Left lung (tissue), 10 donors: ENCODE results near the gene GGT6. TPM values are rescaled to one million over a fixed set of nuclear protein-coding genes. Genes with fewer than 3 reads are reported as not detected.
A peak's percentile ranks its signal among the peaks of the same experiment; 100 is the strongest.

Experiments
- ATAC-seq: fragments of 200-7000 bp; cut with Tn5 transposase; one replicate; pipeline ENCODE4 v1.9.1; 2020; ENCODE audit warnings: moderate library complexity
- DNase-seq, 4 donors: peaks; one replicate each; pipeline ENCODE4 v3.0.0-alpha.2; 2013 to 2020
- H3K27ac ChIP-seq, 2 donors: fragments of 200-600 bp; sonication (generic) in 1 of 2; one replicate each; pipeline versions ENCODE4 v1.5.0 to v1.8.0; 2020 to 2021
- H3K27me3 ChIP-seq, 2 donors: fragments of 200-600 bp; sonication (generic) in 1 of 2; one replicate each; pipeline versions ENCODE4 v1.5.0 to v1.8.0; 2020 to 2021
- H3K36me3 ChIP-seq, 2 donors: fragments of 200-600 bp; sonication (generic) in 1 of 2; one replicate each; pipeline versions ENCODE4 v1.5.0 to v1.8.0; 2020 to 2021
- H3K4me1 ChIP-seq, 2 donors: fragments of 200-600 bp; one replicate each; pipeline ENCODE4 v1.8.0; 2021
- H3K4me3 ChIP-seq, 2 donors: fragments of 200-600 bp; sonication (generic) in 1 of 2; one replicate each; pipeline versions ENCODE4 v1.5.0 to v1.8.0; 2020 to 2021; ENCODE audit warnings: mild to moderate bottlenecking in 1 of 2
- H3K9me3 ChIP-seq, 2 donors: fragments of 200-600 bp; sonication (generic) in 1 of 2; one replicate each; pipeline versions ENCODE4 v1.5.0 to v1.8.0; 2020 to 2021
- intact Hi-C, 2 donors: fragments of 100-400 bp; cut with DNase I; formaldehyde crosslinking; loops; one replicate each; pipeline versions ENCODE4 v1.11.2 to v1.14.2; 2022
- polyA plus RNA-seq, 6 donors: library from polyadenylated mRNA; unstranded; fragments of 120-200 nt; gene quantifications; one replicate each; pipeline ENCODE4 v1.2.1, GENCODE V29; 2013; ENCODE audit not compliant: insufficient read length in 6 of 6
- total RNA-seq, 2 donors: library from RNA; stranded (reverse); fragmentation: NEBNext Ultra II Directional; extraction: Animal tissue kit (Norgen Biotek cat#: 25700); gene quantifications; one replicate each; pipeline ENCODE4 v1.2.1, GENCODE V29; 2021
- TF ChIP-seq, protein P1 (sequence below), 2 donors: fragments of 200-600 bp; sonication (generic) in 1 of 2; IDR thresholded peaks; one replicate each; pipeline versions ENCODE4 v1.5.0 to v1.8.0; 2021; ENCODE audit warnings: antibody characterized with exemption in 2 of 2
- donor health status: DM: no; HTN: yes; CAD: no.
- donor health status: DM: no; HTN: no; CAD: no.

GGT6 gene
- total and polyA plus RNA-seq, 8 donors = 1.8 to 17.4 (median 6.4) TPM

DNA sequence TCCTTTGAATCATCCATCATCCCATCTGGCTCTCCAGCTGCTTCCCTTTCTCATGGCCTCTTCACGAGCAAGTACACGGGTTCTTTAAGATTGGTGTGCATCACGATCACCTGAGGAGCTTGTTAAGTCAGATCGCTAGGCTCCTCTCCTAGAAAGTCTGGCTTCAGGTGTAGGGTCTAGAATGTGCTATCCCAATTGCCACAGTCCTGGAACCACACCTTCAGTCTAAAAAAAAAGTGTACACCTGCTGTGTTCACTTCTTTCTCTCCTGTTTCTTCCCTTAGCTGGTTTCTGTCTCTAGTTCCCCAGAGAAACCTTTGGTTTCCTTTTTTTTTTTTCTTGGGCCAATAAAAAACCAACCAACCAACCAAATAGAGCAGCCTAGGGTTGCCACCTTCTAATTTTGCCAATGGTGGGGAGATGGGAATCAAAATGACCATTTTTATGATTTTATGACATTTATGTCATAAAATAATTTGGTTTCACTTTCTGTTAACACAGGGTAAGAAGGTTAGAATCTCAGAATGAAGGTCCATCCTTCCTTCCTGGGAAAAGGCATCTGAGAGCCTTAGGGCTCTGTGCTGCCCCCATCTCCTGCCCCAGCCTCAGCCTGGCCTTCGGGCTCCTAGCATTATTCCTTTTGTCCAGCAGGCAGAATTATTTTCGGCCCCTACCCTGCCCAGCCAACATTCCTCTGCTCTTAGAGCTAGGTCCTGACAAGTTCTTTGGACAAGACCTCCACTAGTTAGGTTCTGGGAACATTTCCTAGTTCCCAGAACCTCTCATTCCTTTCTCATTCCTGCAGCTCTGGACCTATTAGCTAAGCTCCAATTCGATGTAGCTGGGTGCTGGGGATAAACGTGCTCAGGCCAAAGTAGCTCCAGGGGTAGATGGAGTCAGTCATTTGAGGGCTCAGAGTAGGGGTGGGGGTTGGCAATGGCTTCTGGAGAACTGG is 1.9 kb upstream of the GGT6 start:
- DNase-seq (no peak), ATAC-seq (no peak)
- Histone ChIP-seq H3K4me1 (peaks cover 0 to 8% of the 10 kb centered on the region in 2 donors), H3K27ac (no peak overlapping the region), H3K36me3 (no peaks in the 10 kb centered on the region), H3K9me3 (no peaks in the 10 kb centered on the region), H3K27me3 (no peaks in the 10 kb centered on the region), H3K4me3 (no peak overlapping the region)
- TF ChIP-seq, protein P1, sequence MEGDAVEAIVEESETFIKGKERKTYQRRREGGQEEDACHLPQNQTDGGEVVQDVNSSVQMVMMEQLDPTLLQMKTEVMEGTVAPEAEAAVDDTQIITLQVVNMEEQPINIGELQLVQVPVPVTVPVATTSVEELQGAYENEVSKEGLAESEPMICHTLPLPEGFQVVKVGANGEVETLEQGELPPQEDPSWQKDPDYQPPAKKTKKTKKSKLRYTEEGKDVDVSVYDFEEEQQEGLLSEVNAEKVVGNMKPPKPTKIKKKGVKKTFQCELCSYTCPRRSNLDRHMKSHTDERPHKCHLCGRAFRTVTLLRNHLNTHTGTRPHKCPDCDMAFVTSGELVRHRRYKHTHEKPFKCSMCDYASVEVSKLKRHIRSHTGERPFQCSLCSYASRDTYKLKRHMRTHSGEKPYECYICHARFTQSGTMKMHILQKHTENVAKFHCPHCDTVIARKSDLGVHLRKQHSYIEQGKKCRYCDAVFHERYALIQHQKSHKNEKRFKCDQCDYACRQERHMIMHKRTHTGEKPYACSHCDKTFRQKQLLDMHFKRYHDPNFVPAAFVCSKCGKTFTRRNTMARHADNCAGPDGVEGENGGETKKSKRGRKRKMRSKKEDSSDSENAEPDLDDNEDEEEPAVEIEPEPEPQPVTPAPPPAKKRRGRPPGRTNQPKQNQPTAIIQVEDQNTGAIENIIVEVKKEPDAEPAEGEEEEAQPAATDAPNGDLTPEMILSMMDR (IDR thresholded peaks at IDR 0.05) = no peak
- intact Hi-C loops = no loop called here

DNA sequence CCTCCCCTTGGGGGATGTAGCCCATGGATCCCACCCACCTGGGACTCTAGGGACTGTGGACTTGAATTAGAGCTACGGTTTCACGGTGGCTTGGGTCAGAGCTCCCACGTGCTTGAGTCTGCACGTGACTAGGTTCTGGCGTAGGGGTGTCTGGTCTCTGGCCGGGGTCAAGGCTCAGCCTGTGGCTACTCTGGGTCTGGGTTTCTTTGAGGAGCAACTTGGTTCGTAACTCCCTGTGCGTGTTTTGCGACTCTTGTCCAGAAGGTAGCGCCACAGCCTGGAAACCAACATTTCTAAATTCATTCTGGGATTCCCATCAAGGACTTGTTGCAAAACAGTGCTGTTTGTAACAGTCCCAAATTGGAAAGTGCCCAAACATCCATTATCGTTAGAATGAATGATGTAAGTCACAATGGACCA is 470 bp upstream of the GGT6 start:
- Histone ChIP-seq H3K27ac (no peak overlapping the region), H3K36me3 (no peaks in the 10 kb centered on the region), H3K9me3 (no peaks in the 10 kb centered on the region), H3K4me3 (no peak overlapping the region), H3K4me1 (peaks cover 2 to 12% of the 10 kb centered on the region in 2 donors), H3K27me3 (no peaks in the 10 kb centered on the region)
- ATAC-seq (peak; percentile 10), DNase-seq (no peak)
- TF ChIP-seq, protein P1 (IDR thresholded peaks at IDR 0.05) = no peak
- intact Hi-C loops = no loop called here

DNA sequence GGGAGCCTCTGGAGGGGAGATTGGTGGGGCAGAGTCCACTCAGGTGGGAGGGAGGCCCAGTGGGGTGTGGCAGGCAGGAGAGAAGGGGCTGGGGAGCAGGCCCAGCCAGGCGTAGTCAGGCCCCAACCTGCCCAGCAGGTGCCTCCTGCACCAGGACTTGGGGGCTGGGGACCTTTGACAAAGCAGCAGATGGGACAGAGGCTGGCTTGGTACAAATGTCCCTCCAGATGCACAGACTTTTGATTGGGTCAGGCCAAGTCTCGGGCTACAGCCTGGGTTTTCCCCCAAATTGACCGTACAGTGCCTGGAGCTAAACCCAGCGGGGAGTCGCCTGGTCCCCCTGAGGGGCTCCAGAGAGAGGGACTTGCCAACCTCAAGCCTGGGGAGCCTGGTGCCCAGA is 411 bp downstream of the GGT6 start:
- ATAC-seq = peak; percentile 3
- no peak for DNase-seq
- Histone ChIP-seq H3K27me3 (no peaks in the 10 kb centered on the region), H3K9me3 (no peaks in the 10 kb centered on the region), H3K4me1 (peaks cover 3 to 8% of the 10 kb centered on the region in 2 donors), H3K27ac (no peak overlapping the region), H3K36me3 (no peaks in the 10 kb centered on the region), H3K4me3 (no peak overlapping the region)
- TF ChIP-seq, protein P1 (IDR thresholded peaks at IDR 0.05) = no peak
- intact Hi-C loops = no loop called here

DNA sequence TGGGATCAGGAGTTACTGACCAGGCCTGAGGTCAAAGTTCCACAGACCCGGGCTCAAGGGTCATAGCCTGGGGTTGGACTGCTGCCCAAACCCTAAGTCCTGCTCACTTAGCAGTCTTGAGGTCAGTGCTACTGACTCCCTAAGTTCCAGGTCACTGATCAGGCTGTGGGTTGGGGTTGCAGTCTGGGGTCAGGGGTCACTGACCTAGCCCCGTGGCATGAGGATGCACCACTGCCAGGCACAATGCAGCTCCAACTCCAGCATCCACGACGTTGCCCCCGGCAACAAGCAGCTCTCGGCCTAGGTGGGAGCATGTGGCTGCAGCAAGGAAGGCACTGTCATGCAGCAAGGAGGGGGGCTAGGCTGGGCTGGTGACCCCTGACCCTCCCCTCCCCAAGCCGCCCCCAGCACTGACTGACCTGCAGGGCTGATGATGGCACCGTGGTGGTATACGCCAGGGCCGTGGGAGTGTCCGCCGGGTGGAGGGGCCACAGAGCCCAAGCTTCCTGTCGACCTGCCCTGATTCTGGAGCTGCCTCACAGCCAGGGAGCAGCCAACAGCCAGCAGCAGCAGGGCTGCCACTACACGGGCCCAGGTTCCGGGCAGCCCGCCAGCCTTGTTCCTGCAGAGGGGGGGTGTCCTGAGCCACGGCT is 1.1 kb downstream of the GGT6 start:
- DNase-seq (no peak), ATAC-seq (no peak)
- H3K27me3 ChIP-seq = no peaks in the 10 kb centered on the region
- H3K9me3 ChIP-seq = no peaks in the 10 kb centered on the region
- H3K4me3 ChIP-seq = no peak overlapping the region
- no peak overlapping the region for H3K27ac ChIP-seq
- H3K4me1 ChIP-seq = peaks cover 10 to 15% of the 10 kb centered on the region in 2 donors
- TF ChIP-seq, protein P1 (IDR thresholded peaks at IDR 0.05) = no peak
- no peaks in the 10 kb centered on the region for H3K36me3 ChIP-seq
- intact Hi-C loops = no loop called here

DNA sequence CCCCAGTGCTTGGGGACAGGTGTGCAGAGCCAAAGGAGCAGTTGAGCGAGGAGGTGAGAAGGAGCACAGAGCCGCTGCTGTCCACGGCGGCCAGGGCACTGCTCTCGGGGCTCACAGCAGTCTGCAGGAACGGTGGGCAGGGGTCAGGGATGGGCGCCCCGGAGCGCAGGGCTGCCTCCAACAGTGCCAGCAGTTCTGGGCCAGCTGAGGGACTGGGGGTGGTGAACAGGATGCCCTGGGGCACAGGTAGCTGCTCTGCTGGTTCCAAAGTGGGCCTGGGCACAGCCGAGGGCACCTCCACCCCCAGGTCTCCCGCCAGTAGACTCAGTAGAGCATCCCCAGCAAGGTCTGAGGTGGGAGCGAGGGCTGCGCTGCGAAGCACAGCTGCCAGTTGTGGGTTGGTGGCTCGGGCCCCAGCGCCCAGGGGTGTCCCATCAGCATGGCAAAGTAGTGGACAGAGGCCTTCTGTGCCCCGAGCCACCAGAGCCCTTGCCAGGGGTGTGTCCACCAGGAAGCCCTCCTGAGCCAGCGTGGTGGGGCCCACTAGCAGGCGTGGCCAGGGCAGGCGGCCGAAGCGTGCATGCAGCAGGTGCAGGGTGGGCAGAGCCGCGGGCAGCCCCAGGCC is 1.9 kb downstream of the GGT6 start:
- DNase-seq (no peak), ATAC-seq (no peak)
- Histone ChIP-seq H3K9me3 (no peaks in the 10 kb centered on the region), H3K27me3 (no peaks in the 10 kb centered on the region), H3K4me1 (peaks cover 13 to 23% of the 10 kb centered on the region in 2 donors), H3K36me3 (peaks cover 0 to 5% of the 10 kb centered on the region in 2 donors), H3K4me3 (no peak overlapping the region), H3K27ac (no peak overlapping the region)
- TF ChIP-seq, protein P1 (IDR thresholded peaks at IDR 0.05) = no peak
- intact Hi-C loops = no loop called here
